HCT116 (cell line): Measurements from ENCODE around the gene PLOD1.

ENCODE experiments used
- CBX3 ChIP-seq: IDR thresholded peaks from 2 replicates; pipeline ENCODE4 v1.6.1; 2012; ENCODE audit warnings: low read depth
- CTCF ChIP-seq, 3 experiments: fragments of 200-600 bp in 1 of 3; sonication (generic) in 1 of 3; IDR thresholded peaks in 2 of 3; conservative IDR thresholded peaks in 1 of 3; 2 replicates each; pipeline ENCODE4 v1.5.1; 2012 to 2017; ENCODE audit warnings: low read depth in 2 of 3, low read length in 2 of 3, antibody characterized with exemption in 1 of 3, borderline replicate concordance in 1 of 3, control low read depth in 1 of 3, mild to moderate bottlenecking in 1 of 3, mixed read lengths in 1 of 3, mixed run types in 1 of 3, moderate library complexity in 1 of 3; ENCODE audit not compliant: insufficient read depth in 1 of 3
- EZH2 ChIP-seq: fragments of 200-600 bp; sonication (generic); IDR thresholded peaks from 2 replicates; pipeline ENCODE4 v1.6.1; 2017; ENCODE audit warnings: antibody characterized with exemption, mixed run types
- EZH2phosphoT487 ChIP-seq: fragments of 200-600 bp; IDR thresholded peaks from 2 replicates; pipeline ENCODE4 v1.6.1; 2018; ENCODE audit warnings: antibody characterized with exemption, borderline replicate concordance
- MAX ChIP-seq: IDR thresholded peaks from 2 replicates; pipeline ENCODE4 v1.6.1; 2012
- POLR2A ChIP-seq: IDR thresholded peaks from 2 replicates; pipeline ENCODE4 v1.7.0; 2011; ENCODE audit warnings: borderline replicate concordance; ENCODE audit not compliant: insufficient read depth, insufficient read length; ENCODE audit errors: extremely low read depth
- RAD21 ChIP-seq: IDR thresholded peaks from 2 replicates; pipeline ENCODE4 v1.6.1; 2012; ENCODE audit warnings: low read depth, mild to moderate bottlenecking
- TCF7L2 ChIP-seq: IDR thresholded peaks from 2 replicates; pipeline ENCODE4 v1.7.0; 2011; ENCODE audit warnings: borderline replicate concordance, inconsistent platforms; ENCODE audit not compliant: insufficient read depth, insufficient read length; ENCODE audit errors: extremely low read depth
- YY1 ChIP-seq: IDR thresholded peaks from 2 replicates; pipeline ENCODE4 v1.6.1; 2011; ENCODE audit warnings: low read length, low read depth, moderate library complexity, mild to moderate bottlenecking; ENCODE audit not compliant: insufficient replicate concordance; ENCODE audit errors: extremely low read depth
- ZBTB33 ChIP-seq: IDR thresholded peaks from 2 replicates; pipeline ENCODE4 v1.6.1; 2011; ENCODE audit warnings: mild to moderate bottlenecking, low read length, moderate library complexity; ENCODE audit not compliant: insufficient replicate concordance; ENCODE audit errors: extremely low read depth

GRCh38 chr1:11888206-11888876, 46.2 kb upstream of the PLOD1 start:
- no peak for TF ChIP-seq CTCF (IDR thresholded peaks at IDR 0.05 in 2 of 3, conservative IDR thresholded peaks at IDR 0.05 in 1 of 3; ENCODE audit: borderline replicate concordance in 1 of 3, insufficient read depth in 1 of 3, low read depth in 2 of 3, low read length in 2 of 3)
- no peak for TF ChIP-seq TCF7L2
- TF ChIP-seq EZH2phosphoT487 = no peak
- TF ChIP-seq MAX = no peak
- TF ChIP-seq RAD21 = no peak
- no peak for TF ChIP-seq CBX3
- no peak for TF ChIP-seq ZBTB33
- no peak for TF ChIP-seq EZH2
- TF ChIP-seq POLR2A = no peak
- no peak for TF ChIP-seq YY1
